ENCODE measurements around the gene GALNT9.

Gene GALNT9

DNA sequence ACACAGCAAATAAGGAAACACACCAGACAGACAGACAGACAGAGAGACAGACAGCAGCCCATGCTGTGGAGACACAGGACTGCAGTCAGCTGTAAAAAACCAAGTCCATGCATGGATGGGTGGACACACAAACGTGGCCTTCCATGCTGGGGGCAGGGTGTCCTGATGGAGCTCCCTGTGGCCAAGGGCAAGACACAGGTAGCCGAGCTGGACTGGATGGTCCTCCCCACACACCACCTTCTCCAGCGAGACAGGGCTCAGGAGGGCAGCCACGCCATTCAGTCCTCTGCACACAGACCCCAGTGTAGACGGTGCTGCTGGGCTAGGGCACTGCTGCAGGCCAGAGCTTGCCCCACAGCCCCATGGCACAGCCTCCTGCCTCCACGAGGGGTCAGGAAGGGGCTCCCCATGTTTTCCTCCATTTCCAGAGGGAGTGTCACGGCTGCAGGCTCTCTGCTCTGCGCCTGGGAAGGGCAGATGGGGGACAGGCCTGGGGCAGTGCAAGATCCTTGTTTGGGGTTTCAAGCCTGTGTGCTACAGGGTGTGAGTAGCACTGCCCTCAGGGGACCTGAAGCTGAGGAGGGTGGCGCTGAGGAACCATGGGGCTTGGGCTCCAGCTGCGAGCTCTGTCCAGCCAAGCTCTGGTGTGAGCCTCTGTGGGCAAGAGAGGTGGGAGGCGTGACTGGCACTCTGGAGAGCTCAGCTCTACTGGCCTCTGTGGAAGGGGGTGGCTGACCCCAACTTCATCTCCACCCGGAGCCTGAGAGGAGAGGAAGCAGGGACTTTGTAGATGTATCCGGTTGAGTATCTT, 67.9 kb downstream of the GALNT9 start:
- no peak for TF ChIP-seq ZFX (IDR thresholded peaks at IDR 0.05; ENCODE audit: borderline replicate concordance)
- TF ChIP-seq, protein P1, sequence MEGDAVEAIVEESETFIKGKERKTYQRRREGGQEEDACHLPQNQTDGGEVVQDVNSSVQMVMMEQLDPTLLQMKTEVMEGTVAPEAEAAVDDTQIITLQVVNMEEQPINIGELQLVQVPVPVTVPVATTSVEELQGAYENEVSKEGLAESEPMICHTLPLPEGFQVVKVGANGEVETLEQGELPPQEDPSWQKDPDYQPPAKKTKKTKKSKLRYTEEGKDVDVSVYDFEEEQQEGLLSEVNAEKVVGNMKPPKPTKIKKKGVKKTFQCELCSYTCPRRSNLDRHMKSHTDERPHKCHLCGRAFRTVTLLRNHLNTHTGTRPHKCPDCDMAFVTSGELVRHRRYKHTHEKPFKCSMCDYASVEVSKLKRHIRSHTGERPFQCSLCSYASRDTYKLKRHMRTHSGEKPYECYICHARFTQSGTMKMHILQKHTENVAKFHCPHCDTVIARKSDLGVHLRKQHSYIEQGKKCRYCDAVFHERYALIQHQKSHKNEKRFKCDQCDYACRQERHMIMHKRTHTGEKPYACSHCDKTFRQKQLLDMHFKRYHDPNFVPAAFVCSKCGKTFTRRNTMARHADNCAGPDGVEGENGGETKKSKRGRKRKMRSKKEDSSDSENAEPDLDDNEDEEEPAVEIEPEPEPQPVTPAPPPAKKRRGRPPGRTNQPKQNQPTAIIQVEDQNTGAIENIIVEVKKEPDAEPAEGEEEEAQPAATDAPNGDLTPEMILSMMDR (IDR thresholded peaks at IDR 0.05), result no peak
- no peak overlapping the region for H3K27ac ChIP-seq

DNA sequence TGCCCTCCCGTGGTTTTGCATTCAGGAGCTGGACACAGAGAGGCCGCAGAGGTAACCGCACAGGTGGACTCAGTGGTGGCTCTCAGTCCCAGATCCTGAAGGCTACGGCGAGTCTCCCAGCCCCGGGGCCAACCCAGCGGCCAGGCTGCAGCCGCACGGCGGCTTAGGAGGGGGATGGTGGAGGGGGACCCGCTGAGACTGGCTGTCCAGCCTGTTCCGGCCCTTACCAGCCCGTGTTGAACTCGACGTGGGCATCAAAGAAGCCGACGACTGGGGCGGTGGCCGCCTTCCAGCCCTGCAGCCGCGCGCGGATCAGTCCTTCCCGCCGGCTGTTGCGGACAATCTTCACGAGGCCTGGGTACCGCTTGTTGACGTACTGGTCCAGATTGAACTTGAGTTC, 68.7 kb downstream of the GALNT9 start:
- H3K27ac ChIP-seq, result no peak overlapping the region
- TF ChIP-seq ZFX (IDR thresholded peaks at IDR 0.05; ENCODE audit: borderline replicate concordance), result no peak
- TF ChIP-seq, protein P1 (IDR thresholded peaks at IDR 0.05), result no peak

DNA sequence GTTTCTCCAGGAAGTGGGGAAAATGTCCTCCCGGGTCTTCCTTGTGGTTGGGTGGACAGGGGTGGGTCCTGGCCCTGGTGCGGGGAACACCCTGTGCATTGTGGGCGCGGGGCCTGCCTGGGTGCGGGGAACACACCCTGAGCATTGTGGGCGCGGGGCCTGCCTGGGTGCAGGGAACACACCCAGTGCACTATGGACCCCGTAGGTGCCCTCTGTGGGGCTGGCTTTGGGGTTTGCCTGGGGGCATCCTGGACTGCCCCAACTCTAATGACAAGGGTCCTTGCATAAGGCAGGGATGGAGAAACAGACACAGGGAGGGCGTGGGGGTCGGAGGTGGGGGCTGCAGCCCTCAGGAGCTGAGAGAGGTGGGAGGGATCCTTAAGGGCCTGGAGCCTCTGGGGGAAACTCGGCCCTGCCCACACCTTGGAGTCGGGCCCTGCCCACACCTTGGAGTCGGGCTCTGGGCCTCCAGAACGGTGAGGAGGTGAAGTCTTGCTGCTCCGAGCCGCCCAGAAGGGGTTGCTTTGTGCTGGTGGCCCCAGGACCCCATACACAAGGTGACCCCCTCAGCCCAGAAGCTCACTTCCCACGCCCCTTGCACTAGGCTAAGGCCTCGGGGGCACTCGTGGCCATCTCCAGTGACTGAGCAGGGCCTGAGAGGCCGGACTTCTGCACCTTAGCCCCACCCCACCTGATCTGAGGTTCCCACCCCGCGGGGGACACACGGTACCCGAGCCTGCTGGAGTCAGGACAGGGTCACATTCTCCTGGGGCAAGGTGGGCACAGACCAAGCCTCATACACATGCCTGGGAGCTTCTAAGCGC, 69.3 kb downstream of the GALNT9 start:
- no peak for TF ChIP-seq ZFX (IDR thresholded peaks at IDR 0.05; ENCODE audit: borderline replicate concordance)
- TF ChIP-seq, protein P1 (IDR thresholded peaks at IDR 0.05), result no peak
- H3K27ac ChIP-seq, result no peak overlapping the region

DNA sequence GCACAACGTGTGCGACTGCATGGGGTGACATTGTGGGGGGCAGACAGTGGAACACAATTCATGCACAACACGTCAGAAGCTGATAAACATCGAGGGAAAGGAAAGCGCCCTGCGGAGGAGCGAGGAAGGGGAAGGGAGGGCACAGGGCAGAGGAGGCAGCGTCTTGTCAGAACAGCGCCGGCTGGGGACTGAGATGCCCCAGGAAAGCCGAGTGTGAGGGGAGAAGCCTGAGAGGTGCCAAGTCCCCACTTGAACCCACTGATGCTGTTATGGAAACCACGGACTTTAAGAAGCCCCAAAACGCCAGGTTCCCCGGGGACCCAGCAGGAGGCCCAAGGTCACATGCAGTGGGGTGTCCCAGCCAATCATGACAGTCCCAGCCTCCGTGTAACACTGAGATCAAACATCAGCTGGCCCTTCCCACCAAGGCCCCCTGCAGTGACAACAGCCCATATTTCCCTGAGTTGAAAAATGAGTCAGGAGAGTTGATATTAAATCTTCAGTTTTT, 70.0 kb downstream of the GALNT9 start:
- TF ChIP-seq ZFX (IDR thresholded peaks at IDR 0.05; ENCODE audit: borderline replicate concordance), result no peak
- TF ChIP-seq, protein P1 (IDR thresholded peaks at IDR 0.05), result no peak

DNA sequence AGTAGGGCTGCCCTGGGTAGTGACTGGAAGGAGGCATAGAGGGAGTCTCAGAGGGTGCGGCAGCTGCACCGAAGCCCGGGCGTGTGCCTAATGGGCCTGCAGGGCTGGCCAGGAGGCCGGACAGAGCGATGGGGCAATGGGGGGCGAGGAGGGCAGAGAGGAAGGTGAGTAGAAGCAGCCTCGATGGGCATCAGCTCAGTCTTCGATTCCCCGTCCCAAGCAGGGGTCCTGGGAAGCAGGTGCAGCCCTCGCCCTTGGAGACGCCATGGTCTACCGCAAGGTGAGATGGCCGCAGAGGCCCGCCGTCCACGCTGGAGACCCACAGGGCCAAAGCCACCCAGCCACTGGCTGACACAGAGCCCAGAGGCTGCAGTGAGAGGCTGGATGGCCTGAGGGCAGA, 70.8 kb downstream of the GALNT9 start:
- H3K27ac ChIP-seq, result no peak overlapping the region
- no peak for TF ChIP-seq ZFX (IDR thresholded peaks at IDR 0.05; ENCODE audit: borderline replicate concordance)
- TF ChIP-seq, protein P1 (IDR thresholded peaks at IDR 0.05), result no peak

More for the DNA sequence above, 70.0 kb downstream of the GALNT9 start:
- H3K27ac ChIP-seq, result no peak overlapping the region

DNA sequence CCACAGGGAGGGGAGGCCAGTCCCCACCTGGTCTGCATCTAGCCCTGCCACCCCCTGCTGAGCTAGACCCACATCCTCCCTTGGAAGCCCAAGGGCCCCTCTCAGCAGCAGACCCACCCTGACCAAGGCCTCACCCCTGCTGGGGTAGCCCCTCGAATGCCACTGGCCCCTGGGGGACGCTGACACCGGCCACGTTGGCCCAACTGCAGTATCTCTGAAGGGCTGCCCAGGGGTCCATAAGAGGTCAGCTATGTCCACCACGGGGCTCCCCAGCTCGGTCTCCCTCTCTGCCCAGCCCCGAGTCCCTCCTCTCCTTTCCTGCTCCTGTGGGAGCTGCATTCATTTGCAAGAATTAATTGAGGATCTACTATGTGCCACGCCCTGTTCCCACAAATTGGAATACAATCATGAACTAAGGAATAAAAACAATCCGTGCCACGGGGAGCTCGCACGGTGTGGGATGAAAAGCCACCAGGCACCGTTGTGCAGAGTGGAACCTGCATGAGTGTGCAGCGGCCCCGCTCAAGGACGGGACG, 71.4 kb downstream of the GALNT9 start:
- no peak for TF ChIP-seq ZFX (IDR thresholded peaks at IDR 0.05; ENCODE audit: borderline replicate concordance)
- TF ChIP-seq, protein P1 (IDR thresholded peaks at IDR 0.05), result no peak
- H3K27ac ChIP-seq, result no peak overlapping the region

All from 22Rv1 (cell line).